Peyer's patch (tissue), 4 donors: Measurements from ENCODE around the gene LIN9.

Experiments used
- CTCF ChIP-seq, 6 experiments: fragments of 450-650 bp in 4 of 6; fragments of 200-600 bp in 2 of 6; sonication (generic) in 1 of 6; IDR thresholded peaks; one replicate each; pipeline ENCODE4 v1.5.1; 2017 to 2019; ENCODE audit warnings: antibody characterized with exemption in 6 of 6, mild to moderate bottlenecking in 3 of 6, moderate library complexity in 1 of 6
- POLR2A ChIP-seq, 2 donors: fragments of 450-650 bp; IDR thresholded peaks; one replicate each; pipeline ENCODE4 v1.5.1; 2017; ENCODE audit warnings: antibody characterized with exemption in 2 of 2, mild to moderate bottlenecking in 2 of 2, moderate library complexity in 2 of 2

DNA sequence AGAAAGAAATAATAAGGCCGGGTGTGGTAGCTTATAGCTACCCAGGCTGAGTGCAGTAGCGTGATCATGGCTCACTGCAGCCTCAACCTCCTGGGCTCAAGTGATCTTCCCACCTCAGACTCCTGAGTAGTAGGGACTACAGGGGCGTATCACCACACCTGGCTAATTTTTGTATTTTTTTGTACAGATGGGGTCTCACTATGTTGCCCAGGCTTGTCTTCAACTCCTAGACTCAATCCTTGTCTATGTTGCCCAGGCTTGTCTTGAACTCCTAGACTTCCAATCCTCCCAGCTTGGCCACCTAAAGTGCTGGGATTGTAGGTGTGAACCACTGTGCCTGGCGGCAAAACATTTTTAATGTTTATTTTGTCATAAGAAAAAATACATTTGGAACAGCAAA is 55.0 kb downstream of the LIN9 start:
- TF ChIP-seq CTCF (IDR thresholded peaks at IDR 0.05) = no peak
- no peak for TF ChIP-seq POLR2A (IDR thresholded peaks at IDR 0.05)
